OCI-LY7 (cell line): Measurements from ENCODE around the gene RPS21. TPM values are rescaled to one million over a fixed set of nuclear protein-coding genes. Genes with fewer than 3 reads are reported as not detected.

Experiments used
- BruUV-seq: library from RNA; stranded (reverse); fragments of 400-500 nt; replicated peaks from 2 replicates; lab custom pipeline; 2021; lab: Mats Ljungman, UMichigan
- CTCF ChIA-PET: fragments of 300-600 bp; sonication (Branson Sonifier 250); formaldehyde crosslinking; loops from one replicate; lab custom pipeline; 2022; ENCODE audit warnings: antibody characterized with exemption; ENCODE audit not compliant: unreplicated experiment; lab: Charles Lee
- POLR2A ChIA-PET: fragments of 300-600 bp; sonication (Branson Sonifier 250); formaldehyde crosslinking; loops from one replicate; lab custom pipeline; 2022; ENCODE audit warnings: antibody characterized with exemption; lab: Charles Lee
- DNase-seq: peaks from one replicate; pipeline ENCODE4 v3.0.0-alpha.2; 2015; ENCODE audit warnings: low spot score
- H2AFZ ChIP-seq: fragments of 200-600 bp; sonication (generic), shearing (Covaris generic); 2 replicates; pipeline ENCODE4 v1.6.1; 2014; ENCODE audit warnings: mild to moderate bottlenecking, antibody characterized with exemption, low read length, moderate library complexity
- H3K27ac ChIP-seq: fragments of 200-600 bp; sonication (generic); 2 replicates; pipeline ENCODE4 v1.5.1; 2014; ENCODE audit warnings: mixed run types, low read depth, mild to moderate bottlenecking, moderate library complexity, low read length, inconsistent platforms; ENCODE audit not compliant: poor library complexity, severe bottlenecking
- H3K36me3 ChIP-seq: fragments of 200-600 bp; sonication (generic); 2 replicates; pipeline ENCODE4 v1.6.1; 2014; ENCODE audit warnings: mild to moderate bottlenecking, antibody characterized with exemption, low read length, moderate library complexity, mixed read lengths; ENCODE audit not compliant: insufficient read depth
- H3K4me1 ChIP-seq: fragments of 200-600 bp; sonication (generic); 2 replicates; pipeline ENCODE4 v1.5.1; 2014; ENCODE audit warnings: mild to moderate bottlenecking, low read length; ENCODE audit not compliant: insufficient read depth, poor library complexity, severe bottlenecking
- H3K4me2 ChIP-seq: fragments of 200-600 bp; sonication (generic); 2 replicates; pipeline ENCODE4 v1.6.1; 2014; ENCODE audit warnings: mild to moderate bottlenecking, low read length
- H3K4me3 ChIP-seq: fragments of 200-600 bp; sonication (generic); 2 replicates; pipeline ENCODE4 v1.5.1; 2014; ENCODE audit warnings: mild to moderate bottlenecking, low read depth, low read length; ENCODE audit not compliant: poor library complexity, severe bottlenecking
- H3K79me2 ChIP-seq: fragments of 200-600 bp; sonication (generic); 2 replicates; pipeline ENCODE4 v1.6.1; 2016; ENCODE audit warnings: low read depth, mild to moderate bottlenecking, low read length, moderate library complexity, mixed read lengths; ENCODE audit not compliant: insufficient read depth
- H3K9me2 ChIP-seq: fragments of 200-600 bp; sonication (generic); 2 replicates; pipeline ENCODE4 v1.6.1; 2016; ENCODE audit warnings: mild to moderate bottlenecking, low read length, mixed read lengths; ENCODE audit not compliant: insufficient read depth
- H3K9me3 ChIP-seq: fragments of 200-600 bp; sonication (generic); 2 replicates; pipeline ENCODE4 v1.6.1; 2014; ENCODE audit warnings: mild to moderate bottlenecking, mixed run types, low read length, mixed read lengths
- H4K20me1 ChIP-seq: fragments of 200-600 bp; sonication (generic); 2 replicates; pipeline ENCODE4 v1.6.1; 2014; ENCODE audit warnings: mild to moderate bottlenecking, antibody characterized with exemption, low read length, moderate library complexity, mixed read lengths; ENCODE audit not compliant: insufficient read depth
- CTCF ChIP-seq: fragments of 200-600 bp; sonication (generic); conservative IDR thresholded peaks from 2 replicates; pipeline ENCODE4 v1.5.1; 2014; ENCODE audit warnings: mild to moderate bottlenecking, antibody characterized with exemption, low read length, moderate library complexity, mixed read lengths
- EZH2phosphoT487 ChIP-seq: fragments of 200-600 bp; sonication (generic); IDR thresholded peaks from 2 replicates; pipeline ENCODE4 v1.6.1; 2018; ENCODE audit warnings: low read depth, borderline replicate concordance, mild to moderate bottlenecking, mixed run types, antibody characterized with exemption, low read length, moderate library complexity, mixed read lengths
- intact Hi-C: fragments of 100-400 bp; cut with micrococcal nuclease; formaldehyde crosslinking; loops from one replicate; pipeline ENCODE4 v1.10.0; 2022; ENCODE audit not compliant: unreplicated experiment
- total RNA-seq, 2 experiments: library from RNA; depleted of rRNA in 1 of 2; stranded (reverse); fragments of >200 nt in 1 of 2; shearing (Covaris generic) in 1 of 2; gene quantifications; 2 replicates each; pipeline ENCODE4 v1.2.3, GENCODE V29; 2014 to 2022

RPS21 gene
- total RNA-seq, 2 experiments from 2014 or later: 2,571 to 3,376 TPM

- peaks cover 38% of the 10 kb centered on the region for H3K4me1 ChIP-seq
- intact Hi-C loops: loop anchor here (1.0 kb wide), 1 partner anchor 85 kb away; no protein-coding TSS in a partner anchor
- no peak overlapping the region for H2AFZ ChIP-seq
- H3K4me3 ChIP-seq: no peak overlapping the region
- peak overlapping the region; percentile 53 for H3K4me2 ChIP-seq
- no TSS peak for BruUV-seq
- peaks cover 7% of the 10 kb centered on the region; the same call in 1 of the 2 replicates for H3K79me2 ChIP-seq
- no peaks in the 10 kb centered on the region for H3K9me2 ChIP-seq
- H3K9me3 ChIP-seq: no peaks in the 10 kb centered on the region
- no peak overlapping the region for H3K27ac ChIP-seq
- DNase-seq: no peak
- CTCF ChIA-PET: no interaction called here
- POLR2A ChIA-PET: interaction anchor here (0.6 kb wide), 1 partner anchor 348 kb away, joined by 4 read pairs; no protein-coding TSS in a partner anchor
- no peaks in the 10 kb centered on the region for H4K20me1 ChIP-seq
- TF ChIP-seq EZH2phosphoT487 (no peak), CTCF (no peak)
- H3K36me3 ChIP-seq: no peaks in the 10 kb centered on the region
Measured at GRCh38 chr20:62410746-62411478, 24.0 kb downstream of the RPS21 start.

GRCh38 chr20:62411479-62412193 lies 24.7 kb downstream of the RPS21 start:
- no peaks in the 10 kb centered on the region for H3K36me3 ChIP-seq
- H3K9me3 ChIP-seq: no peaks in the 10 kb centered on the region
- H3K9me2 ChIP-seq: no peaks in the 10 kb centered on the region
- no peak overlapping the region for H3K4me3 ChIP-seq
- CTCF ChIA-PET: no interaction called here
- BruUV-seq: no TSS peak
- POLR2A ChIA-PET: no interaction called here
- DNase-seq: no peak
- H3K27ac ChIP-seq: no peak overlapping the region
- intact Hi-C loops: no loop called here
- H2AFZ ChIP-seq: no peak overlapping the region
- TF ChIP-seq CTCF (no peak), EZH2phosphoT487 (no peak)
- H3K4me1 ChIP-seq: peaks cover 32% of the 10 kb centered on the region
- no peaks in the 10 kb centered on the region for H4K20me1 ChIP-seq
- peaks cover 1% of the 10 kb centered on the region; the same call in 1 of the 2 replicates for H3K79me2 ChIP-seq
- H3K4me2 ChIP-seq: no peak overlapping the region
